Measurements from ENCODE around the gene MRPL2.

Gene MRPL2

DNA sequence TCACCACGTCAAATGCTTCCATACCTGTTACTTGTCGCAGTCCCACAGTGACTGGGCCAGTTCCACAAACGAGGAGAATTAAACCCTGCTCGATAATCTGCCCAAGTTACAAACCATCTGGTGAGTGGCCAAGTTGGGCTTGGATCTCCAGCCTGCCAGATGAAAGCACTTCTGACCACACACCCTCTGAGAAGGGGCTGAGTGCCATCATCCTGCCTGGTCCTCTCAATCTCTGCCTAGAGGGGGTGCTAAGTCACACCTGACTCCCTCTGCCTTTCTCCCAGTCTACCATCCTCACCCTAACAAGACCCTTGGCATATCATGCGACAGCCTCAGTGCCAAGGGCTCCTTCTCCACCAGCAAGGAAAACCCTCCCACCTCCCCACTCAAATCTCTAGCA is 22.0 kb downstream of the MRPL2 start:
- no peak for DNase-seq
- H3K27ac ChIP-seq (ENCODE audit: insufficient read depth, low read length, poor library complexity, severe bottlenecking) = no peak overlapping the region
- peaks cover 47% of the 10 kb centered on the region for H3K36me3 ChIP-seq (ENCODE audit: control insufficient read depth, insufficient read depth, low read length)
- H3K4me3 ChIP-seq (ENCODE audit: insufficient read depth, low read depth, low read length, poor library complexity, severe bottlenecking) = no peak overlapping the region
- no peaks in the 10 kb centered on the region for H3K4me1 ChIP-seq (ENCODE audit: control insufficient read depth, insufficient read depth, low read length, poor library complexity, severe bottlenecking)
- no peaks in the 10 kb centered on the region for H3K27me3 ChIP-seq (replicated peaks; ENCODE audit: control insufficient read depth, insufficient read depth, low read length, poor library complexity, severe bottlenecking)
- no peaks in the 10 kb centered on the region for H3K9me3 ChIP-seq (ENCODE audit: control insufficient read depth, low read length)

DNA sequence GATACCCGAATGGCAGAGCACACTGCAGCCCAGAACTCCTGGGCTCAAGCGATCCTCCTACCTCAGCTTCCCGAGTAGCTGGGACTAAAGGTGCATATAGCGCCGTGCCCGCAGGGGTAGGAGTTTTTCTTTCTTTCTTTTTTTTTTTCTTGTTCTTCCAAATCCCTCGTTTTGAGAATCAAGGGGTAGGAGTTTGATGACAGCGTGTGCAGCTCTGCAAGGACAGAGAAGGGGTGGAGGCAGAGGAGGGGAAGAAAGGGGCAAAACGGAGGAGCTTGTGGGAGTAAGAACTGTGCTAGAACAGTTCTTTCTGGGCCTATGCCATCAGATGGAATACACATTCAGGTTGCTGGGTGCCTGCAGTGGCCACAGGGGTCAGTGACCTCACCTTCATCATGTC is 22.5 kb downstream of the MRPL2 start:
- no peaks in the 10 kb centered on the region for H3K27me3 ChIP-seq (replicated peaks; ENCODE audit: control insufficient read depth, insufficient read depth, low read length, poor library complexity, severe bottlenecking)
- H3K4me3 ChIP-seq (ENCODE audit: insufficient read depth, low read depth, low read length, poor library complexity, severe bottlenecking) = no peak overlapping the region
- no peak for DNase-seq
- H3K4me1 ChIP-seq (ENCODE audit: control insufficient read depth, insufficient read depth, low read length, poor library complexity, severe bottlenecking) = no peaks in the 10 kb centered on the region
- no peaks in the 10 kb centered on the region for H3K9me3 ChIP-seq (ENCODE audit: control insufficient read depth, low read length)
- H3K36me3 ChIP-seq (ENCODE audit: control insufficient read depth, insufficient read depth, low read length) = peaks cover 50% of the 10 kb centered on the region
- no peak overlapping the region for H3K27ac ChIP-seq (ENCODE audit: insufficient read depth, low read length, poor library complexity, severe bottlenecking)

DNA sequence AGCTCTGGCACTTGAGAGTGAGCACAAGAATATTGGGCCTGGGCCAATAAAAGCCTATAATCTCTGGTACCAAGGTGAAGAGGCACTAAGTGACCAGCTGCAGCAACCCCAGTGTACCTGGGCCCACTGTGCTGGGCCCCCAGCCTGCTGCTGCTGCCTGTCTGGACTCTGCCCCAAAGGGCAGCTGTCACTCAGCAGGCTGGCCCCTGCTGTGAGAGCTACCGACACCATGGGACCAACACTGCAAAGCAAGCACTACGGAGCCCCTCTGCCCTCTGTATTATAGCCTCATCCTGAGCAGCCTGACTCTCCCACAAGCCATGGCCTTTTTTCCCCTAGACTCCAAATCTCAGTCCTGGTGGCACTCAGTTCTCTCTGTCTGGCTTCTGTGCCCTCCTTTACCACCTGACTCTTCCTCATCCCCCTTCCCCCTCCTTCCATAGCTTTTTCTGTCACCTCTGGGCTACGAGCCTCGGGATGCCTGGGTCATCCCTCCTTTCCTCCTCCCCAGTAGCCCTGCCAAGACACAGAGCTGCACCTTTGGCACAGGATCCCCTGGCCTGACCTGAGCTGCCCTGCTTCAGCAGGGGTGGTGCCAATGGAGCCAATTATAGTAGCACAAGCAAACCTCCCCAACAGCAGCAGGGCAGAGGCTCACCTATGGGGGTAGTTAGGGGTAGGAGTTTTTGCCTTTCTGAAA is 23.6 kb downstream of the MRPL2 start:
- H3K27ac ChIP-seq (ENCODE audit: insufficient read depth, low read length, poor library complexity, severe bottlenecking) = no peak overlapping the region
- no peaks in the 10 kb centered on the region for H3K4me1 ChIP-seq (ENCODE audit: control insufficient read depth, insufficient read depth, low read length, poor library complexity, severe bottlenecking)
- no peak overlapping the region for H3K4me3 ChIP-seq (ENCODE audit: insufficient read depth, low read depth, low read length, poor library complexity, severe bottlenecking)
- H3K27me3 ChIP-seq (replicated peaks; ENCODE audit: control insufficient read depth, insufficient read depth, low read length, poor library complexity, severe bottlenecking) = no peaks in the 10 kb centered on the region
- H3K36me3 ChIP-seq (ENCODE audit: control insufficient read depth, insufficient read depth, low read length) = peaks cover 49% of the 10 kb centered on the region
- H3K9me3 ChIP-seq (ENCODE audit: control insufficient read depth, low read length) = no peaks in the 10 kb centered on the region
- DNase-seq = no peak

DNA sequence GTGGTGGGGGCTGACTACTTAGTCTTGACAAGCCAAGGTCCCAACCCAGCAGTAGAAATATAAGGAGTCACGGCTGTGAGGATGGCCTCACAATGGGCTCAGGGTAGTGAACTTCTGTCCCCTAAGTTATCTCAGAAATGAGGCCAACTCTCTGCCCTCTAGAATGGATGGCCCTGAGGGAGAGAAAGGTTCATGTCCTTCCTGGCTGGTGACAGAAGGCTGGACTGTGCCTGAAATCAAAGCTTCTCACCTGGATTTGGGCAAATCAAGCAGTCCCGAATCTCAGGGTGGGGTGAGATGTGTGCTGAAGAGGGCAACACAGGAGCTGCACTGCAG is 25.1 kb downstream of the MRPL2 start:
- Histone ChIP-seq H3K27me3 (replicated peaks; ENCODE audit: control insufficient read depth, insufficient read depth, low read length, poor library complexity, severe bottlenecking) (no peaks in the 10 kb centered on the region), H3K4me1 (ENCODE audit: control insufficient read depth, insufficient read depth, low read length, poor library complexity, severe bottlenecking) (no peaks in the 10 kb centered on the region), H3K4me3 (ENCODE audit: insufficient read depth, low read depth, low read length, poor library complexity, severe bottlenecking) (no peak overlapping the region), H3K9me3 (ENCODE audit: control insufficient read depth, low read length) (no peaks in the 10 kb centered on the region), H3K27ac (ENCODE audit: insufficient read depth, low read length, poor library complexity, severe bottlenecking) (no peak overlapping the region), H3K36me3 (ENCODE audit: control insufficient read depth, insufficient read depth, low read length) (peaks cover 50% of the 10 kb centered on the region)
- DNase-seq = no peak

DNA sequence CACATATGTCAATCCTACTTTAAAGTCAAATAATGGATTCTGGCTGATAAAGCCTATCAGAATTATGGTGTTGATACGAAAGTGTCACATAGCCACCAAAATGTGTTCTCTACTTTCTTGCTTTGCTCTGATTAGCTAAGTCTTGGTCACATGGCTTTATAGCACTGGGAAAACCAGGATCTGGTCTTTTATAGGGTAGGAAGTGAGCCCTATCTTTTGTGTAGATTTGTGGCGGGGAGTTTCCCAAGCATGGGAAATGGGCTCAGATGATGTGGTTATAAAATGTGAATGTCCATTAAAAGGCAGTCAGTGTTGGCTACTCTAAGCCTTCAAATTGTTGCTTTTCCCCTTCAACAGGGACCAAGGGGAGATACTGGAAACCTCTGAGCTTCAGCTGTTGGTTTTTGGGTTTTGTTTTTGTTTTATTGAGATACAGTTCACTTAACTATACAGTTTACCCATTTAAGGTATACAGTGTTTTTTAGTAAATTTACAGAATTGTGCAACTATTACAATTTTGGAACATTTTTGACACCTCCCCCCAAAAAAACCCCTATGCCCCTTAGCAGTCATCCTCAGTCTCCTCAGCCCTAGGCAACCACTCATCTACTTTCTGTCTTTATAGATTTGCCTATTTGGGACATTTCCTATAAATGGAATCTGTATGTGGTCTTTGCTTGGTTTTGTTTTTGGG is 25.6 kb downstream of the MRPL2 start:
- no peaks in the 10 kb centered on the region for H3K4me1 ChIP-seq (ENCODE audit: control insufficient read depth, insufficient read depth, low read length, poor library complexity, severe bottlenecking)
- H3K27ac ChIP-seq (ENCODE audit: insufficient read depth, low read length, poor library complexity, severe bottlenecking) = no peak overlapping the region
- no peaks in the 10 kb centered on the region for H3K27me3 ChIP-seq (replicated peaks; ENCODE audit: control insufficient read depth, insufficient read depth, low read length, poor library complexity, severe bottlenecking)
- no peak for DNase-seq
- no peak overlapping the region for H3K4me3 ChIP-seq (ENCODE audit: insufficient read depth, low read depth, low read length, poor library complexity, severe bottlenecking)
- peaks cover 50% of the 10 kb centered on the region for H3K36me3 ChIP-seq (ENCODE audit: control insufficient read depth, insufficient read depth, low read length)
- no peaks in the 10 kb centered on the region for H3K9me3 ChIP-seq (ENCODE audit: control insufficient read depth, low read length)

DNA sequence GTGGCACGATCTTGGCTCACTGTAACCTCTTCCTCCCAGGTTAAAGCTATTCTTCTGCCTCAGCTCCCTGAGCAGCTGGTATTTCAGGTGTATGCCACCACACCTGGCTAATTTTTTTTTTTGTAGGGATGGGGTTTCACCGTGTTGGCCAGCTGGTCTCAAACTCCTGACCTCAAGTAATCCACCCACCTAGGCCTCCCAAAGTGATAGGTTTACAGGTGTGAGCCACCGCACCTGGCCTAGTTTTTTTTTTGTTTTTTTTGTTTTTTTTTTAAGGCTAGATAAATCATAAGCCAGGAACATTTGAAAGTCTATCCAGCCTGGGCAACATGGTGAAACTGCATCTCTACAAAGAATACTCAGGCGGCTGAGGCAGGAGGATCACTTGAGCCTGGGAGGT is 26.9 kb downstream of the MRPL2 start:
- H3K4me1 ChIP-seq (ENCODE audit: control insufficient read depth, insufficient read depth, low read length, poor library complexity, severe bottlenecking) = no peaks in the 10 kb centered on the region
- no peaks in the 10 kb centered on the region for H3K27me3 ChIP-seq (replicated peaks; ENCODE audit: control insufficient read depth, insufficient read depth, low read length, poor library complexity, severe bottlenecking)
- peaks cover 47% of the 10 kb centered on the region for H3K36me3 ChIP-seq (ENCODE audit: control insufficient read depth, insufficient read depth, low read length)
- H3K4me3 ChIP-seq (ENCODE audit: insufficient read depth, low read depth, low read length, poor library complexity, severe bottlenecking) = no peak overlapping the region
- H3K9me3 ChIP-seq (ENCODE audit: control insufficient read depth, low read length) = no peaks in the 10 kb centered on the region
- H3K27ac ChIP-seq (ENCODE audit: insufficient read depth, low read length, poor library complexity, severe bottlenecking) = no peak overlapping the region
- no peak for DNase-seq

DNA sequence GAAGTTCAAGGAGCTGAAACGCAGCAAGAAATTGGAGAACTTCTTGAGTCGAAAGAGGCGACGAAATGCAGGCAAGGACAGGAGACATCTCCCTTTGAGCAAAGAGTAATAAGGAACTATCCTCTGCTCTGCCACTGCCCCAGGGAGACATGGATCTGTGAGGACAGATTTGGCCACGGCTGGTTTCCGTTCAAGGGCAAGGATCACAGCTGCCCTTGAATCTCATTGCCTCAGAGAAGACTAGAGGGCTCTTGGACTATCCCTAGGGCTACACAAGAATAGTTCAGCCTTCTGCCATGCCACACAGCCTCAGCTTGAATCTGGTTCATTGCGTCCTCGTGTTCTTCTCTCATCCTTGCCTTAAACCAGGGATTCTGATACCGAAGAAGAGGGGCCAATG is 30.1 kb downstream of the MRPL2 start:
- no peak overlapping the region for H3K4me3 ChIP-seq (ENCODE audit: insufficient read depth, low read depth, low read length, poor library complexity, severe bottlenecking)
- DNase-seq = no peak
- H3K27ac ChIP-seq (ENCODE audit: insufficient read depth, low read length, poor library complexity, severe bottlenecking) = no peak overlapping the region
- no peaks in the 10 kb centered on the region for H3K9me3 ChIP-seq (ENCODE audit: control insufficient read depth, low read length)
- H3K4me1 ChIP-seq (ENCODE audit: control insufficient read depth, insufficient read depth, low read length, poor library complexity, severe bottlenecking) = no peaks in the 10 kb centered on the region
- H3K27me3 ChIP-seq (replicated peaks; ENCODE audit: control insufficient read depth, insufficient read depth, low read length, poor library complexity, severe bottlenecking) = no peaks in the 10 kb centered on the region
- peaks cover 63% of the 10 kb centered on the region for H3K36me3 ChIP-seq (ENCODE audit: control insufficient read depth, insufficient read depth, low read length)

DNA sequence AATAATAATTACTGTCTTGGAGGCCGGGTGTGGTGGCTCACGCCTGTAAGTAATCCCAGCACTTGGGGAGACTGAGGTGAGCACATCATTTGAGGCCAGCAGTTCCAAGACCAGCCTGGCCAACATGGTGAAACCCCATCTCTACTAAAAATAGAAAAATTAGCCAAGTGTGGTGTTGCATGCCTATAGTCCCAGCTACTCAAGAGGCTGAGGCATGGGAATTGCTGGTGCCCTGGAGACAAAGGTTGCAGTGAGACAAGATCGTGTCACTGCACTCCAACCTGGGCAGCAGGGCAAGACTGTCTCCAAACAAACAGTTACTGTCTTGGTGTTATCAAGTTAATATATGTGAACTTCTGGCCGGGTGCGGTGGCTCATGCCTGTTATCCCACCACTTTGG is 32.9 kb downstream of the MRPL2 start:
- Histone ChIP-seq H3K36me3 (ENCODE audit: control insufficient read depth, insufficient read depth, low read length) (peaks cover 53% of the 10 kb centered on the region), H3K27ac (ENCODE audit: insufficient read depth, low read length, poor library complexity, severe bottlenecking) (no peak overlapping the region)
- DNase-seq = no peak

DNA sequence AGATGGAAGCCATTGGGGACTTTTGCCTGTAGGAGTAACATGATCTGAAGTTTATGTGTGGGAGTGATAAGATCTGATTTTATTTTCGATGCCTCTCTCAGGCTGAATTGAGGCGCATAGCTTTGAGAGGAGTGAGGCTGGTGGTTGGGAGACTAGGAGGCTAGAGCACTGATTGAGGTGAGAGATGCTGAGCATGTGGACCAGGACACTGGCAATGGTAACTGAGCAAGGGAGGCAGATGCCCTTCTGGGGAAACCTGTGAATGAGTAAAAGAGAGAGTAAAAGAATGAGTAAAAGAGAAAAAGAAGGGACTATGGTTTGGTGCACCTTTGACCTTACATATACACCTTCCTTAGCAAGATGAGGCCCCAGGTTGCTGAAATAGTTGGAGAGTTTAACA is 34.8 kb downstream of the MRPL2 start:
- no peak overlapping the region for H3K27ac ChIP-seq (ENCODE audit: insufficient read depth, low read length, poor library complexity, severe bottlenecking)
- H3K36me3 ChIP-seq (ENCODE audit: control insufficient read depth, insufficient read depth, low read length) = peaks cover 48% of the 10 kb centered on the region
- no peak overlapping the region for H3K4me3 ChIP-seq (ENCODE audit: insufficient read depth, low read depth, low read length, poor library complexity, severe bottlenecking)
- DNase-seq = no peak
- H3K27me3 ChIP-seq (replicated peaks; ENCODE audit: control insufficient read depth, insufficient read depth, low read length, poor library complexity, severe bottlenecking) = no peaks in the 10 kb centered on the region
- H3K9me3 ChIP-seq (ENCODE audit: control insufficient read depth, low read length) = no peaks in the 10 kb centered on the region
- peaks cover 12% of the 10 kb centered on the region for H3K4me1 ChIP-seq (ENCODE audit: control insufficient read depth, insufficient read depth, low read length, poor library complexity, severe bottlenecking)

More for the DNA sequence above, 32.9 kb downstream of the MRPL2 start:
- Histone ChIP-seq H3K27me3 (replicated peaks; ENCODE audit: control insufficient read depth, insufficient read depth, low read length, poor library complexity, severe bottlenecking) (no peaks in the 10 kb centered on the region), H3K4me3 (ENCODE audit: insufficient read depth, low read depth, low read length, poor library complexity, severe bottlenecking) (no peak overlapping the region), H3K4me1 (ENCODE audit: control insufficient read depth, insufficient read depth, low read length, poor library complexity, severe bottlenecking) (peaks cover 9% of the 10 kb centered on the region), H3K9me3 (ENCODE audit: control insufficient read depth, low read length) (no peaks in the 10 kb centered on the region)

DNA sequence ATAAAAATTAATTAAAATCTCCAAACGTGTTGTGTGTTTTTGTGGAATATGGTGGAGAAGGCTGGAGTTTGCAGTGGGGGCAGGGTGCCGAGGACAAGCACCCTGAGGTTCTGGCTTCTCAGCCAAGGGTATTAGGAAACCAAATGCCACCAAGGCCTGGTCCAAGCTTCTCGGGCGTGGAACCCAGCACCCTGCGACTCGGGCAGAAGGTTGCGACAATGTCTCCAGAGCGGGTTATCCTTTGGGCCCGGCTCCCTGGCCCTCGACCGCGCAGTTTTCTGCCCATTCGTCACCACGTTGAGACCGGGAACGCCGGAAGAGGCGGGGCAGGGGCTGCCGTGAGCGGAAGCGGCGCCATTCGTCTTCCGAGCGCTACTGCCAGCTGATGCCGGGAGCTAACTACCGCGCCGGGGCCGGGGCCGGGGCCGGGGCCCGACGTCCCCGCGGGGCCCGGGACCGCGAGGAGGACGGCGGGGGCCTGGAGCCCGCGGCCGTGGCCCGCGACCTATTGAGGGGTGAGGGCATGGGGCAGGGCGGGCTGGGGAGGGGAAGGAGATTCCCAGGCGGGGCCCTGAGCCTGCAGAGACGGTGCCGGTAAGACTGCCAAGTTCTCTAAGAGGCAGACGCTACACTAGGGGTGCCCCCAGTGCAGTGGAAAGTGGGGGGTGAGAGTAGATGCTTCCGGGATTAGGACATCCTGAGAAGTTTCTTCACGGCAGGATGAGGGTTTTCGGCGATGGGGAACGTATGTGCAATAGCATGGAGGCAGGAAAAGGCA is 37.8 kb downstream of the MRPL2 start, which contains the start of gene RRP36:
TSS of gene RRP36 (plus strand) at position 354 of the 778 bp plus-strand sequence. CDS start at position 386, 32 bp downstream.
- Histone ChIP-seq H3K4me1 (ENCODE audit: control insufficient read depth, insufficient read depth, low read length, poor library complexity, severe bottlenecking) (peaks cover 16% of the 10 kb centered on the region), H3K4me3 (ENCODE audit: insufficient read depth, low read depth, low read length, poor library complexity, severe bottlenecking) (peak within 1 kb of the TSS; percentile 74), H3K27me3 (replicated peaks; ENCODE audit: control insufficient read depth, insufficient read depth, low read length, poor library complexity, severe bottlenecking) (no peaks in the 10 kb centered on the region), H3K36me3 (ENCODE audit: control insufficient read depth, insufficient read depth, low read length) (peaks cover 38% of the 10 kb centered on the region), H3K27ac (ENCODE audit: insufficient read depth, low read length, poor library complexity, severe bottlenecking) (peak within 1 kb of the TSS; percentile 65), H3K9me3 (ENCODE audit: control insufficient read depth, low read length) (no peaks in the 10 kb centered on the region)
- peak; percentile 35 to 54 (median 53) for DNase-seq

All from effector memory CD4-positive, alpha-beta T cell (primary cell).